Measurements from ENCODE around the gene ABCB11. TPM values are rescaled to one million over a fixed set of nuclear protein-coding genes. Genes with fewer than 3 reads are reported as not detected.
A peak's percentile ranks its signal among the peaks of the same experiment; 100 is the strongest.

The ABCB11 gene
- total and polyA plus RNA-seq, 9 of the 15 experiments (the other 6 are each of a cell fraction or from before 2014, with no cell fraction given), result 0.04 to 0.51 (median 0.10) TPM; not detected in 1

DNA sequence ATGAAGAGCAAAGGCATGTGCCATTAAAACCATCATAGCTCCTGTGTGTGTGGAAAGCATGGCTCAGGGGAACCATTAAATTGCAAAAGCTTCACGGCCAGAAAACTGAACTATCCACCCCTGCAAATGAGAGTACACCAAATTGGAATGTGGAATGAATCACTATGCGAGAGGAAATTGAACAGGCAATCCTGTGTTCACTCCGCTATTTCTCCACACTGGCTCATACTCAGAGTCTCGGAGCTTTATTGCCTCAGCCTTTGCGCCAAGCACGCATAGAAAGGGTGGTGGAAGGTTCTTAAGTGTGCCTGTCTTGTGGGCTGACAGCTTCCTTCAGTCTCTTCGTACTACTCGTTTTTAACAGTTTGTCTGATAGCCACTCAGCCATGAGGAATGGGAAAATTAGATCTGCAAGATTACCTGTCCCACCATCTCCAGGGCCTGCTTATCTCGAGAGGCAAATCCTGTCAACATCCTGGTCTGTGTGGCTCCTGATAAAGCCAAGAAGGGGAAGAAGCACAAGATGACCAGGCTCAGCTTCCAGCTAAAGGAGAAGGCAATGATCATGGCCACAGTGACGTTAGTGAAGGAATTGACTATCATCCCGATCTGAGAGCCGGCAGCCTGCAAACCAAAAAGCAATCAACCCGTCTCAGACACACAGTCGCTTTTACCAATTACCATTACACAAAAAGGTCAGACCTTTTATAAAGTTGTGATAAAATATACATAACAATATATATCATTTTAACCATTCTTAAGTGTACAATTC is 95.1 kb downstream of the ABCB11 start (continued):
- TF ChIP-seq, protein P1, sequence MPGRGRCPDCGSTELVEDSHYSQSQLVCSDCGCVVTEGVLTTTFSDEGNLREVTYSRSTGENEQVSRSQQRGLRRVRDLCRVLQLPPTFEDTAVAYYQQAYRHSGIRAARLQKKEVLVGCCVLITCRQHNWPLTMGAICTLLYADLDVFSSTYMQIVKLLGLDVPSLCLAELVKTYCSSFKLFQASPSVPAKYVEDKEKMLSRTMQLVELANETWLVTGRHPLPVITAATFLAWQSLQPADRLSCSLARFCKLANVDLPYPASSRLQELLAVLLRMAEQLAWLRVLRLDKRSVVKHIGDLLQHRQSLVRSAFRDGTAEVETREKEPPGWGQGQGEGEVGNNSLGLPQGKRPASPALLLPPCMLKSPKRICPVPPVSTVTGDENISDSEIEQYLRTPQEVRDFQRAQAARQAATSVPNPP (IDR thresholded peaks at IDR 0.05; ENCODE audit: borderline replicate concordance, insufficient read depth, insufficient read length), result no peak
- peak; percentile 94 for TF ChIP-seq MYC (IDR thresholded peaks at IDR 0.05; ENCODE audit: low read depth, low read length)
- no peak for TF ChIP-seq MYC (CRISPR knock-in tag; IDR thresholded peaks at IDR 0.05; ENCODE audit: borderline replicate concordance, low read depth)
- TF ChIP-seq SLC30A9 (CRISPR knock-in tag; IDR thresholded peaks at IDR 0.05), result no peak
- peak; percentile 39 for TF ChIP-seq TAF9B (IDR thresholded peaks at IDR 0.05; ENCODE audit: partially characterized antibody)
- no peak for TF ChIP-seq RBM17 (IDR thresholded peaks at IDR 0.05; ENCODE audit: borderline replicate concordance, low read depth, low read length)
- no peak for TF ChIP-seq ZBTB7A (IDR thresholded peaks at IDR 0.05; ENCODE audit: borderline replicate concordance, control insufficient read depth, low read depth, low read length)
- TF ChIP-seq, protein P2, sequence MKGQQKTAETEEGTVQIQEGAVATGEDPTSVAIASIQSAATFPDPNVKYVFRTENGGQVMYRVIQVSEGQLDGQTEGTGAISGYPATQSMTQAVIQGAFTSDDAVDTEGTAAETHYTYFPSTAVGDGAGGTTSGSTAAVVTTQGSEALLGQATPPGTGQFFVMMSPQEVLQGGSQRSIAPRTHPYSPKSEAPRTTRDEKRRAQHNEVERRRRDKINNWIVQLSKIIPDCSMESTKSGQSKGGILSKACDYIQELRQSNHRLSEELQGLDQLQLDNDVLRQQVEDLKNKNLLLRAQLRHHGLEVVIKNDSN (CRISPR knock-in tag; IDR thresholded peaks at IDR 0.05), result no peak
- peak; percentile 63; the same call in 1 of the 2 replicates for TF ChIP-seq ADNP (tag; IDR thresholded peaks at IDR 0.05)
- TF ChIP-seq BDP1 (IDR thresholded peaks at IDR 0.05; ENCODE audit: insufficient read depth, insufficient read length), result no peak
- TF ChIP-seq ZKSCAN8 (CRISPR knock-in tag; IDR thresholded peaks at IDR 0.05), result peak; percentile 82
- TF ChIP-seq RAD51 (IDR thresholded peaks at IDR 0.05; ENCODE audit: borderline replicate concordance, low read depth), result peak; percentile 55
- peak; percentile 99 for TF ChIP-seq NCOR1 (IDR thresholded peaks at IDR 0.05)
- TF ChIP-seq, protein P3, sequence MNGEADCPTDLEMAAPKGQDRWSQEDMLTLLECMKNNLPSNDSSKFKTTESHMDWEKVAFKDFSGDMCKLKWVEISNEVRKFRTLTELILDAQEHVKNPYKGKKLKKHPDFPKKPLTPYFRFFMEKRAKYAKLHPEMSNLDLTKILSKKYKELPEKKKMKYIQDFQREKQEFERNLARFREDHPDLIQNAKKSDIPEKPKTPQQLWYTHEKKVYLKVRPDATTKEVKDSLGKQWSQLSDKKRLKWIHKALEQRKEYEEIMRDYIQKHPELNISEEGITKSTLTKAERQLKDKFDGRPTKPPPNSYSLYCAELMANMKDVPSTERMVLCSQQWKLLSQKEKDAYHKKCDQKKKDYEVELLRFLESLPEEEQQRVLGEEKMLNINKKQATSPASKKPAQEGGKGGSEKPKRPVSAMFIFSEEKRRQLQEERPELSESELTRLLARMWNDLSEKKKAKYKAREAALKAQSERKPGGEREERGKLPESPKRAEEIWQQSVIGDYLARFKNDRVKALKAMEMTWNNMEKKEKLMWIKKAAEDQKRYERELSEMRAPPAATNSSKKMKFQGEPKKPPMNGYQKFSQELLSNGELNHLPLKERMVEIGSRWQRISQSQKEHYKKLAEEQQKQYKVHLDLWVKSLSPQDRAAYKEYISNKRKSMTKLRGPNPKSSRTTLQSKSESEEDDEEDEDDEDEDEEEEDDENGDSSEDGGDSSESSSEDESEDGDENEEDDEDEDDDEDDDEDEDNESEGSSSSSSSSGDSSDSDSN (IDR thresholded peaks at IDR 0.05; ENCODE audit: borderline replicate concordance in 1 of 2, low read depth in 2 of 2, low read length in 2 of 2), result peak in 1 of 2 experiments; percentile 82; a peak in 1 of 4 replicates
- peak; percentile 82; the same call in 1 of the 2 replicates for TF ChIP-seq KAT7 (CRISPR knock-in tag; IDR thresholded peaks at IDR 0.05; ENCODE audit: borderline replicate concordance)
- peak; percentile 95 for TF ChIP-seq LCOR (CRISPR knock-in tag; IDR thresholded peaks at IDR 0.05)
- TF ChIP-seq E2F4 (CRISPR knock-in tag; IDR thresholded peaks at IDR 0.05; ENCODE audit: low read depth), result no peak
- TF ChIP-seq, protein P4, sequence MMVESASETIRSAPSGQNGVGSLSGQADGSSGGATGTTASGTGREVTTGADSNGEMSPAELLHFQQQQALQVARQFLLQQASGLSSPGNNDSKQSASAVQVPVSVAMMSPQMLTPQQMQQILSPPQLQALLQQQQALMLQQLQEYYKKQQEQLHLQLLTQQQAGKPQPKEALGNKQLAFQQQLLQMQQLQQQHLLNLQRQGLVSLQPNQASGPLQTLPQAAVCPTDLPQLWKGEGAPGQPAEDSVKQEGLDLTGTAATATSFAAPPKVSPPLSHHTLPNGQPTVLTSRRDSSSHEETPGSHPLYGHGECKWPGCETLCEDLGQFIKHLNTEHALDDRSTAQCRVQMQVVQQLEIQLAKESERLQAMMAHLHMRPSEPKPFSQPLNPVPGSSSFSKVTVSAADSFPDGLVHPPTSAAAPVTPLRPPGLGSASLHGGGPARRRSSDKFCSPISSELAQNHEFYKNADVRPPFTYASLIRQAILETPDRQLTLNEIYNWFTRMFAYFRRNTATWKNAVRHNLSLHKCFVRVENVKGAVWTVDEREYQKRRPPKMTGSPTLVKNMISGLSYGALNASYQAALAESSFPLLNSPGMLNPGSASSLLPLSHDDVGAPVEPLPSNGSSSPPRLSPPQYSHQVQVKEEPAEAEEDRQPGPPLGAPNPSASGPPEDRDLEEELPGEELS (CRISPR knock-in tag; IDR thresholded peaks at IDR 0.05; ENCODE audit: borderline replicate concordance), result no peak
- TF ChIP-seq ZNF583 (CRISPR knock-in tag; IDR thresholded peaks at IDR 0.05), result peak; percentile 92
